ENCODE data around the gene RANBP17.
A peak's percentile ranks its signal among the peaks of the same experiment; 100 is the strongest.
"Not testable (repeated sequence)": the region's sequence is repeated elsewhere in the genome, so short reads cannot be mapped to it uniquely, and the experiment has no call there.

RANBP17 gene

GRCh38 chr5:171128136-171128535, 266.3 kb downstream of the RANBP17 start:
- no peak for DNase-seq (ENCODE audit: low read depth, low spot score)
- no peak overlapping the region for H3K4me3 ChIP-seq (ENCODE audit: low read length)

- no peak for DNase-seq (ENCODE audit: low read depth, low spot score)
- H3K4me3 ChIP-seq (ENCODE audit: low read length), result no peak overlapping the region
These were observed 267.5 kb downstream of the RANBP17 start for GRCh38 chr5:171129308-171129707.

- H3K4me3 ChIP-seq (ENCODE audit: low read length), result no peak overlapping the region
- no peak for DNase-seq (ENCODE audit: low read depth, low spot score)
These were observed 269.7 kb downstream of the RANBP17 start for GRCh38 chr5:171131497-171131896.

GRCh38 chr5:171137768-171138525, 276.1 kb downstream of the RANBP17 start:
- no peak for DNase-seq (ENCODE audit: low read depth, low spot score)
- no peak overlapping the region for H3K4me3 ChIP-seq (ENCODE audit: low read length)

GRCh38 chr5:171139227-171139626, 277.4 kb downstream of the RANBP17 start:
- no peak for DNase-seq (ENCODE audit: low read depth, low spot score)
- no peak overlapping the region for H3K4me3 ChIP-seq (ENCODE audit: low read length)

GRCh38 chr5:171142617-171143016, 280.8 kb downstream of the RANBP17 start:
- no peak overlapping the region for H3K4me3 ChIP-seq (ENCODE audit: low read length)
- no peak for DNase-seq (ENCODE audit: low read depth, low spot score)

- no peak for DNase-seq (ENCODE audit: low read depth, low spot score)
- no peak overlapping the region for H3K4me3 ChIP-seq (ENCODE audit: low read length)
These were observed 281.4 kb downstream of the RANBP17 start for GRCh38 chr5:171143171-171143570.

GRCh38 chr5:171143926-171144325, 282.1 kb downstream of the RANBP17 start:
- H3K4me3 ChIP-seq (ENCODE audit: low read length), result no peak overlapping the region
- no peak for DNase-seq (ENCODE audit: low read depth, low spot score)

- DNase-seq (ENCODE audit: low read depth, low spot score), result no peak
- no peak overlapping the region for H3K4me3 ChIP-seq (ENCODE audit: low read length)
These were observed 287.5 kb downstream of the RANBP17 start for GRCh38 chr5:171149333-171149732.

GRCh38 chr5:171149772-171150171, 288.0 kb downstream of the RANBP17 start:
- no peak overlapping the region for H3K4me3 ChIP-seq (ENCODE audit: low read length)
- no peak for DNase-seq (ENCODE audit: low read depth, low spot score)

- DNase-seq (ENCODE audit: low read depth, low spot score), result no peak
- H3K4me3 ChIP-seq (ENCODE audit: low read length), result no peak overlapping the region
These were observed 290.6 kb downstream of the RANBP17 start for GRCh38 chr5:171152382-171152781.

- H3K4me3 ChIP-seq (ENCODE audit: low read length), result no peak overlapping the region
- no peak for DNase-seq (ENCODE audit: low read depth, low spot score)
These were observed 293.8 kb downstream of the RANBP17 start for GRCh38 chr5:171155621-171156020.

- DNase-seq (ENCODE audit: low read depth, low spot score), result no peak
- no peak overlapping the region for H3K4me3 ChIP-seq (ENCODE audit: low read length)
These were observed 295.5 kb downstream of the RANBP17 start for GRCh38 chr5:171157276-171157675.

GRCh38 chr5:171157775-171158174, 296.0 kb downstream of the RANBP17 start:
- no peak for DNase-seq (ENCODE audit: low read depth, low spot score)
- no peak overlapping the region for H3K4me3 ChIP-seq (ENCODE audit: low read length)

- H3K4me3 ChIP-seq (ENCODE audit: low read length), result no peak overlapping the region
- no peak for DNase-seq (ENCODE audit: low read depth, low spot score)
These were observed 296.8 kb downstream of the RANBP17 start for GRCh38 chr5:171158581-171158980.

- no peak for DNase-seq (ENCODE audit: low read depth, low spot score)
- no peak overlapping the region for H3K4me3 ChIP-seq (ENCODE audit: low read length)
These were observed 300.3 kb downstream of the RANBP17 start for GRCh38 chr5:171162165-171162564.

- peak; percentile 20 for DNase-seq (ENCODE audit: low read depth, low spot score)
- H3K4me3 ChIP-seq (ENCODE audit: low read length), result no peak overlapping the region
These were observed 300.8 kb downstream of the RANBP17 start for GRCh38 chr5:171162596-171162995.

GRCh38 chr5:171166766-171167165, 304.9 kb downstream of the RANBP17 start:
- no peak for DNase-seq (ENCODE audit: low read depth, low spot score)
- no peak overlapping the region for H3K4me3 ChIP-seq (ENCODE audit: low read length)

GRCh38 chr5:171168171-171168570, 306.4 kb downstream of the RANBP17 start:
- DNase-seq (ENCODE audit: low read depth, low spot score), result no peak
- no peak overlapping the region for H3K4me3 ChIP-seq (ENCODE audit: low read length)

- DNase-seq (ENCODE audit: low read depth, low spot score); H3K4me3 ChIP-seq (ENCODE audit: low read length): not testable (repeated sequence)
These were observed 313.1 kb downstream of the RANBP17 start for GRCh38 chr5:171174960-171175359.

- H3K4me3 ChIP-seq (ENCODE audit: low read length), result no peak overlapping the region
- DNase-seq (ENCODE audit: low read depth, low spot score), result no peak
These were observed 313.9 kb downstream of the RANBP17 start for GRCh38 chr5:171175746-171176145.
